Lung (tissue), 12 donors: ENCODE measurements around the gene PLCG2. TPM values are rescaled to one million over a fixed set of nuclear protein-coding genes. Genes with fewer than 3 reads are reported as not detected.

Source experiments
- ATAC-seq: fragments of 200-7000 bp; cut with Tn5 transposase; one replicate; pipeline ENCODE4 v1.9.1; 2020; ENCODE audit warnings: moderate number of reproducible peaks; ENCODE audit not compliant: insufficient read depth, low FRiP score
- DNase-seq, 3 donors: peaks; one replicate each; pipeline ENCODE4 v3.0.0-alpha.2; 2013 to 2017
- H3K27ac ChIP-seq, 2 donors: one replicate each; pipeline ENCODE4 v1.5.1; 2013; ENCODE audit warnings: mild to moderate bottlenecking in 2 of 2, moderate library complexity in 2 of 2, control low read depth in 1 of 2, inconsistent platforms in 1 of 2, low read depth in 1 of 2, low read length in 1 of 2
- H3K27me3 ChIP-seq, 3 donors: one replicate each; pipeline ENCODE4 v1.5.1; 2013; ENCODE audit warnings: low read length in 2 of 3; ENCODE audit not compliant: control insufficient read depth in 3 of 3, insufficient read depth in 3 of 3
- H3K36me3 ChIP-seq, 4 donors: one replicate each; pipeline ENCODE4 v1.5.1; 2013; ENCODE audit warnings: low read length in 4 of 4, mild to moderate bottlenecking in 1 of 4, moderate library complexity in 1 of 4; ENCODE audit not compliant: control insufficient read depth in 4 of 4, insufficient read depth in 4 of 4
- H3K4me1 ChIP-seq, 5 donors: one replicate each; pipeline ENCODE4 v1.5.1; 2013; ENCODE audit warnings: low read length in 5 of 5, mild to moderate bottlenecking in 2 of 5, moderate library complexity in 1 of 5; ENCODE audit not compliant: control insufficient read depth in 5 of 5, insufficient read depth in 5 of 5
- H3K4me3 ChIP-seq: one replicate; pipeline ENCODE4 v1.5.1; 2013; ENCODE audit warnings: mild to moderate bottlenecking, control low read depth, moderate library complexity
- H3K9ac ChIP-seq, 2 donors: one replicate each; pipeline ENCODE4 v1.5.1; 2013; ENCODE audit warnings: low read length in 2 of 2, control low read depth in 1 of 2; ENCODE audit not compliant: insufficient read depth in 1 of 2
- H3K9me3 ChIP-seq, 4 donors: one replicate each; pipeline ENCODE4 v1.5.1; 2013; ENCODE audit warnings: low read length in 3 of 4, mild to moderate bottlenecking in 1 of 4, moderate library complexity in 1 of 4; ENCODE audit not compliant: control insufficient read depth in 4 of 4, insufficient read depth in 3 of 4
- WGBS, 2 donors: extraction: QIAGEN DNeasy Blood & Tissue Kit; methylation state at CpG; one replicate each; pipeline ENCODE4 v1.1.7; 2013; 5-methylcytosine and 5-hydroxymethylcytosine counted together
- polyA plus RNA-seq, 2 donors: library from polyadenylated mRNA; stranded (reverse); fragments of 200-250 nt; gene quantifications; one replicate each; pipeline ENCODE4 v1.2.1, GENCODE V29; 2013
- total RNA-seq, 2 donors: library from RNA; depleted of rRNA in 1 of 2; stranded (reverse); fragments of >200 nt in 1 of 2; gene quantifications; one replicate each; pipeline ENCODE4 v1.2.1, GENCODE V29; 2014 to 2021
- TF ChIP-seq, protein P1 (sequence below): IDR thresholded peaks from 2 replicates; pipeline ENCODE4 v1.5.1; 2012; ENCODE audit warnings: mild to moderate bottlenecking; ENCODE audit errors: control extremely low read depth, extremely low read depth
- donor health status: control.
- donor health status: control.
- donor health status: Bipolar disorder and iron deficiency.
- donor health status: healthy.
- donor health status: DM: yes; HTN: yes; CAD: no.

The PLCG2 gene
- total and polyA plus RNA-seq, 4 donors: 8.8 to 41.0 (median 29.4) TPM

GRCh38 chr16:81995651-81996050, 216.6 kb downstream of the PLCG2 start:
- ATAC-seq (no peak), DNase-seq (no peak)
- Histone ChIP-seq H3K36me3 (peaks cover 0 to 3% (median 0%) of the 10 kb centered on the region in 4 donors), H3K27me3 (no peaks in the 10 kb centered on the region), H3K4me1 (peaks cover 0 to 11% (median 2%) of the 10 kb centered on the region in 5 donors), H3K9me3 (no peaks in the 10 kb centered on the region), H3K27ac (no peak overlapping the region), H3K9ac (no peak overlapping the region), H3K4me3 (no peak overlapping the region)
- TF ChIP-seq, protein P1, sequence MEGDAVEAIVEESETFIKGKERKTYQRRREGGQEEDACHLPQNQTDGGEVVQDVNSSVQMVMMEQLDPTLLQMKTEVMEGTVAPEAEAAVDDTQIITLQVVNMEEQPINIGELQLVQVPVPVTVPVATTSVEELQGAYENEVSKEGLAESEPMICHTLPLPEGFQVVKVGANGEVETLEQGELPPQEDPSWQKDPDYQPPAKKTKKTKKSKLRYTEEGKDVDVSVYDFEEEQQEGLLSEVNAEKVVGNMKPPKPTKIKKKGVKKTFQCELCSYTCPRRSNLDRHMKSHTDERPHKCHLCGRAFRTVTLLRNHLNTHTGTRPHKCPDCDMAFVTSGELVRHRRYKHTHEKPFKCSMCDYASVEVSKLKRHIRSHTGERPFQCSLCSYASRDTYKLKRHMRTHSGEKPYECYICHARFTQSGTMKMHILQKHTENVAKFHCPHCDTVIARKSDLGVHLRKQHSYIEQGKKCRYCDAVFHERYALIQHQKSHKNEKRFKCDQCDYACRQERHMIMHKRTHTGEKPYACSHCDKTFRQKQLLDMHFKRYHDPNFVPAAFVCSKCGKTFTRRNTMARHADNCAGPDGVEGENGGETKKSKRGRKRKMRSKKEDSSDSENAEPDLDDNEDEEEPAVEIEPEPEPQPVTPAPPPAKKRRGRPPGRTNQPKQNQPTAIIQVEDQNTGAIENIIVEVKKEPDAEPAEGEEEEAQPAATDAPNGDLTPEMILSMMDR: no peak
- WGBS, 2 donors: 60 to 76% methylated on average over 3 of the region's 3 CpGs

DNA sequence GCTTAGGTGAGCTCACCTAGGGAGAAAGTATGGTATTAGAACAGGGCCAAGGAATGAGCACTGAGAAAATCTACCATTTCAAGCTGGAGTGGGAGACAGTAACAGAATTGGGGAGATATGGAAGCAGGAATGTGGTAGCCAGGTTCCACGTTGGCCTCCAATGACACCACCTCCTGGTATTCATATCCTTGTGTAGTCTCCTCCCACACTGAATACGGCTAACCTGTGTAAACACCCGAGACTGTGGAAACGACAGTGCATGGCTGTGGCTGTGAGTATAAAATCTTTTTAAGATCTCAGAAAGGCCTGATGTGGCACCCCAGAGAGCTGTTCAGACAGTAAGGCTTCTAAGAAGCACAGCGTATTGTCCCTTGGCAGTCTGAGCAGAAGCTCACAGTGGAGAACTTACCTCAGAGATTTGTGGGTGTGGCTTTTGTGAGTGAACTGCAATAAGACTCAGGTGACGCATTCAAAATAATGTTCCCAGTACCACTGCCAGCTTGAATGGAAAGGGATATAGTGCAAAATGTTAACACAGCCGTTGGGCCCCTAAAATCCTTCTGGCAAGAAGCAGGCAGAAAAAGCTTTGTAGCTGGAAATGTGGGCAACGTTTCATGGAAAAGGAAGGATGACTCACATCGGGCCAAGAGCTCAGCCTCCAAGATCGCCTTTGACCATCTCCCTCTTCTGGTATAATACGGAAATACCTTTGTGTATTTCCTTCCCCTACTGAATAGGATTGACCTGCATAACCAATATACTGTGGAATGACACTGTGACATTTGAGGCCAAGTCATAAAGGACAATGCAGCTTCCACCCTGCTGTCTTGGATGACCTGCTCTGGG, 217.8 kb downstream of the PLCG2 start:
- no peaks in the 10 kb centered on the region for H3K9me3 ChIP-seq
- peaks cover 0 to 8% (median 2%) of the 10 kb centered on the region in 5 donors for H3K4me1 ChIP-seq
- DNase-seq (peak in 1 of 3 donors; percentile 26), ATAC-seq (peak; percentile 32)
- no peaks in the 10 kb centered on the region for H3K27me3 ChIP-seq
- H3K4me3 ChIP-seq: no peak overlapping the region
- peak overlapping the region in 1 of 2 donors; percentile 47 for H3K27ac ChIP-seq
- H3K36me3 ChIP-seq: peaks cover 0 to 3% (median 0%) of the 10 kb centered on the region in 4 donors
- TF ChIP-seq, protein P1: no peak
- no peak overlapping the region for H3K9ac ChIP-seq
- WGBS, 2 donors: 70 to 77% methylated on average over 11 of the region's 11 CpGs

DNA sequence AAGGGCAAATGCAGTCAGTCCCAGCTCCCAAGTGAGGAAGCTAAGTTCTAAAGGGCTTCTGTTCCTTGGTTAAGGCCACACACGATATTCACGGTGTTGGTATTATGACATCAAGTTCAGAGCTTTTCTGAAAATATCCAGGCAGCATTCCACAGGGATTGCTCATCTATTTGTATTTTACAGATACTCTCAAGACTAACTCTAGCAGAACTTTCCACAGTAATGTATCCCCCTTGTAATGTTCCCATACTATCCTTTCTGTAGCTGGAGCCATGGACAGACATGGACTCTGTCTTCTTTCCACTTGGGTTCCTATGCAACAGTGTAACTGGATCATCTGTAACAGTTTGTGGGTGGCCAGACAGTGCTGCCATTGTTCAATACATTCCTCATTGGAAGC, 218.6 kb downstream of the PLCG2 start:
- H3K27ac ChIP-seq: no peak overlapping the region
- H3K9ac ChIP-seq: no peak overlapping the region
- no peak overlapping the region for H3K4me3 ChIP-seq
- TF ChIP-seq, protein P1: no peak
- DNase-seq (no peak), ATAC-seq (no peak)
- peaks cover 0 to 3% (median 2%) of the 10 kb centered on the region in 5 donors for H3K4me1 ChIP-seq
- no peaks in the 10 kb centered on the region for H3K9me3 ChIP-seq
- WGBS, 2 donors: 53 to 85% methylated on average over 2 of the region's 2 CpGs
- H3K36me3 ChIP-seq: peaks cover 0 to 3% (median 0%) of the 10 kb centered on the region in 4 donors
- H3K27me3 ChIP-seq: no peaks in the 10 kb centered on the region
